Stimulated activated effector memory CD8-positive, alpha-beta T cell treated with anti-CD3 and anti-CD28 coated beads, Interleukin-12 subunit alpha, Interleukin-12 subunit beta, amount 100 ng/mL, for 72 hours (primary cell): ENCODE results near the gene ZFHX3.

Experiments
- ATAC-seq: fragments of 150-1000 bp; cut with Tn5 transposase; 2 replicates; pipeline ENCODE4 v1.10.0; 2021
- DNase-seq, 2 donors: peaks; one replicate each; pipeline ENCODE4 v3.0.0; 2021 to 2022; ENCODE audit warnings: low spot score in 2 of 2
- H3K27ac Mint-ChIP-seq: one replicate; pipeline ENCODE4 v1.8.0; 2022; ENCODE audit warnings: mild to moderate bottlenecking, mixed read lengths
- H3K36me3 Mint-ChIP-seq: one replicate; pipeline ENCODE4 v1.8.0; 2022; ENCODE audit warnings: mild to moderate bottlenecking, mixed read lengths
- H3K4me1 Mint-ChIP-seq: one replicate; pipeline ENCODE4 v1.8.0; 2022; ENCODE audit warnings: mixed read lengths
- H3K4me3 Mint-ChIP-seq: one replicate; pipeline ENCODE4 v1.8.0; 2022; ENCODE audit warnings: mild to moderate bottlenecking, mixed read lengths
- H3K9me3 Mint-ChIP-seq: one replicate; pipeline ENCODE4 v1.8.0; 2022; ENCODE audit warnings: mixed read lengths

ZFHX3 gene

GRCh38 chr16:72862090-72862489 lies 185.8 kb downstream of the ZFHX3 start:
- no peak overlapping the region for H3K27ac Mint-ChIP-seq
- no peak overlapping the region for H3K4me3 Mint-ChIP-seq
- ATAC-seq, result no peak
- H3K9me3 Mint-ChIP-seq, result no peaks in the 10 kb centered on the region
- no peaks in the 10 kb centered on the region for H3K4me1 Mint-ChIP-seq
- no peak for DNase-seq
- no peaks in the 10 kb centered on the region for H3K36me3 Mint-ChIP-seq

- Mint-ChIP-seq H3K4me1 (no peaks in the 10 kb centered on the region), H3K36me3 (no peaks in the 10 kb centered on the region), H3K9me3 (no peaks in the 10 kb centered on the region), H3K4me3 (no peak overlapping the region), H3K27ac (no peak overlapping the region)
- DNase-seq, result no peak
- ATAC-seq, result no peak
Measured at GRCh38 chr16:72860726-72861562, 187.0 kb downstream of the ZFHX3 start.

GRCh38 chr16:72859581-72859980 lies 188.3 kb downstream of the ZFHX3 start:
- no peak for DNase-seq

GRCh38 chr16:72858665-72859493 lies 189.0 kb downstream of the ZFHX3 start:
- Mint-ChIP-seq H3K4me3 (no peak overlapping the region), H3K4me1 (no peaks in the 10 kb centered on the region), H3K9me3 (no peaks in the 10 kb centered on the region), H3K36me3 (no peaks in the 10 kb centered on the region), H3K27ac (no peak overlapping the region)
- ATAC-seq, result no peak
- DNase-seq, result no peak

More at GRCh38 chr16:72859581-72859980, 188.3 kb downstream of the ZFHX3 start:
- Mint-ChIP-seq H3K9me3 (no peaks in the 10 kb centered on the region), H3K27ac (no peak overlapping the region), H3K36me3 (no peaks in the 10 kb centered on the region), H3K4me1 (no peaks in the 10 kb centered on the region), H3K4me3 (no peak overlapping the region)
- no peak for ATAC-seq

GRCh38 chr16:72857834-72858664 lies 189.9 kb downstream of the ZFHX3 start:
- Mint-ChIP-seq H3K27ac (no peak overlapping the region), H3K4me3 (no peak overlapping the region), H3K36me3 (no peaks in the 10 kb centered on the region), H3K9me3 (no peaks in the 10 kb centered on the region), H3K4me1 (no peaks in the 10 kb centered on the region)
- no peak for ATAC-seq
- DNase-seq, result no peak

- Mint-ChIP-seq H3K27ac (no peak overlapping the region), H3K36me3 (no peaks in the 10 kb centered on the region), H3K4me1 (no peaks in the 10 kb centered on the region), H3K9me3 (no peaks in the 10 kb centered on the region), H3K4me3 (no peak overlapping the region)
- ATAC-seq, result no peak
- no peak for DNase-seq
Measured at GRCh38 chr16:72856797-72857196, 191.1 kb downstream of the ZFHX3 start.

GRCh38 chr16:72854267-72854959 lies 193.5 kb downstream of the ZFHX3 start:
- ATAC-seq (no peak), DNase-seq (no peak)
- Mint-ChIP-seq H3K4me3 (no peak overlapping the region), H3K4me1 (no peaks in the 10 kb centered on the region), H3K27ac (no peak overlapping the region), H3K36me3 (no peaks in the 10 kb centered on the region), H3K9me3 (no peaks in the 10 kb centered on the region)

GRCh38 chr16:72853575-72854266 lies 194.2 kb downstream of the ZFHX3 start:
- DNase-seq (no peak), ATAC-seq (no peak)
- Mint-ChIP-seq H3K27ac (no peak overlapping the region), H3K4me3 (no peak overlapping the region), H3K4me1 (no peaks in the 10 kb centered on the region), H3K9me3 (no peaks in the 10 kb centered on the region), H3K36me3 (no peaks in the 10 kb centered on the region)

- Mint-ChIP-seq H3K4me3 (no peak overlapping the region), H3K36me3 (no peaks in the 10 kb centered on the region), H3K27ac (no peak overlapping the region), H3K4me1 (no peaks in the 10 kb centered on the region), H3K9me3 (no peaks in the 10 kb centered on the region)
- DNase-seq (no peak), ATAC-seq (no peak)
Measured at GRCh38 chr16:72852421-72852820, 195.5 kb downstream of the ZFHX3 start.

GRCh38 chr16:72850853-72851252 lies 197.1 kb downstream of the ZFHX3 start:
- no peaks in the 10 kb centered on the region for H3K9me3 Mint-ChIP-seq
- H3K36me3 Mint-ChIP-seq, result no peaks in the 10 kb centered on the region
- DNase-seq (no peak), ATAC-seq (no peak)
- no peaks in the 10 kb centered on the region for H3K4me1 Mint-ChIP-seq
- no peak overlapping the region for H3K4me3 Mint-ChIP-seq
- H3K27ac Mint-ChIP-seq, result no peak overlapping the region

- H3K4me1 Mint-ChIP-seq, result no peaks in the 10 kb centered on the region
- H3K36me3 Mint-ChIP-seq, result no peaks in the 10 kb centered on the region
- H3K9me3 Mint-ChIP-seq, result no peaks in the 10 kb centered on the region
- ATAC-seq (no peak), DNase-seq (no peak)
- no peak overlapping the region for H3K4me3 Mint-ChIP-seq
- no peak overlapping the region for H3K27ac Mint-ChIP-seq
Measured at GRCh38 chr16:72850021-72850420, 197.9 kb downstream of the ZFHX3 start.

GRCh38 chr16:72848759-72849664 lies 198.9 kb downstream of the ZFHX3 start:
- Mint-ChIP-seq H3K27ac (no peak overlapping the region), H3K4me3 (no peak overlapping the region), H3K9me3 (no peaks in the 10 kb centered on the region), H3K4me1 (peaks cover 4% of the 10 kb centered on the region), H3K36me3 (no peaks in the 10 kb centered on the region)
- DNase-seq, result no peak
- ATAC-seq, result no peak

- no peak overlapping the region for H3K4me3 Mint-ChIP-seq
- H3K9me3 Mint-ChIP-seq, result no peaks in the 10 kb centered on the region
- H3K36me3 Mint-ChIP-seq, result no peaks in the 10 kb centered on the region
- no peak overlapping the region for H3K27ac Mint-ChIP-seq
- DNase-seq (no peak), ATAC-seq (no peak)
- peaks cover 9% of the 10 kb centered on the region for H3K4me1 Mint-ChIP-seq
Measured at GRCh38 chr16:72848028-72848400, 199.9 kb downstream of the ZFHX3 start.
